Fibroblast of lung (primary cell): Measurements from ENCODE around the gene SLC39A6.

ENCODE experiments used
- EZH2 ChIP-seq: IDR thresholded peaks from 2 replicates; pipeline ENCODE4 v1.5.1; 2012; ENCODE audit warnings: low read length, control low read depth, mild to moderate bottlenecking; ENCODE audit errors: missing control alignments
- TF ChIP-seq, protein P1 (sequence below), 2 donors: IDR thresholded peaks in 1 of 2; conservative IDR thresholded peaks in 1 of 2; 1 replicate in 1 of 2; 2 replicates in 1 of 2; pipeline ENCODE4 v1.5.1; 2011 to 2012; ENCODE audit warnings: low read length in 2 of 2, control low read depth in 1 of 2, inconsistent platforms in 1 of 2, low read depth in 1 of 2, mild to moderate bottlenecking in 1 of 2

DNA sequence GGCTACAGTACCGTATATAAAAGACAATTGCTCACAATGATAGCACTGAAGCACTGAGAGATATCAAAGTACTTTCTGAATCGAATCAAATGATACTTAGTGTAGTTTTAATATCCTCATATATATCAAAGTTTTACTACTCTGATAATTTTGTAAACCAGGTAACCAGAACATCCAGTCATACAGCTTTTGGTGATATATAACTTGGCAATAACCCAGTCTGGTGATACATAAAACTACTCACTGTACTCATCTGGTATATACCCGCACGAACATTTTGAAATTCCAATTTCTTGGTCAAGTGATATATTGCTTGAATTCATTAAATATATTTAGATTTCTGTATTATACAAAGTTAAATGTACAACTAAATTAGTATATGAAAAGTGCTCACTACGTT, 20.5 kb downstream of the SLC39A6 start:
- TF ChIP-seq, protein P1, sequence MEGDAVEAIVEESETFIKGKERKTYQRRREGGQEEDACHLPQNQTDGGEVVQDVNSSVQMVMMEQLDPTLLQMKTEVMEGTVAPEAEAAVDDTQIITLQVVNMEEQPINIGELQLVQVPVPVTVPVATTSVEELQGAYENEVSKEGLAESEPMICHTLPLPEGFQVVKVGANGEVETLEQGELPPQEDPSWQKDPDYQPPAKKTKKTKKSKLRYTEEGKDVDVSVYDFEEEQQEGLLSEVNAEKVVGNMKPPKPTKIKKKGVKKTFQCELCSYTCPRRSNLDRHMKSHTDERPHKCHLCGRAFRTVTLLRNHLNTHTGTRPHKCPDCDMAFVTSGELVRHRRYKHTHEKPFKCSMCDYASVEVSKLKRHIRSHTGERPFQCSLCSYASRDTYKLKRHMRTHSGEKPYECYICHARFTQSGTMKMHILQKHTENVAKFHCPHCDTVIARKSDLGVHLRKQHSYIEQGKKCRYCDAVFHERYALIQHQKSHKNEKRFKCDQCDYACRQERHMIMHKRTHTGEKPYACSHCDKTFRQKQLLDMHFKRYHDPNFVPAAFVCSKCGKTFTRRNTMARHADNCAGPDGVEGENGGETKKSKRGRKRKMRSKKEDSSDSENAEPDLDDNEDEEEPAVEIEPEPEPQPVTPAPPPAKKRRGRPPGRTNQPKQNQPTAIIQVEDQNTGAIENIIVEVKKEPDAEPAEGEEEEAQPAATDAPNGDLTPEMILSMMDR (conservative IDR thresholded peaks at IDR 0.05 in 1 of 2, IDR thresholded peaks at IDR 0.05 in 1 of 2; ENCODE audit: low read depth in 1 of 2, low read length in 2 of 2), result no peak
- no peak for TF ChIP-seq EZH2
